HCT116 (cell line): ENCODE measurements around the gene STARD7. TPM values are rescaled to one million over a fixed set of nuclear protein-coding genes. Genes with fewer than 3 reads are reported as not detected.

ENCODE experiments used
- ATAC-seq: fragments of 200-7000 bp; cut with Tn5 transposase; 2 replicates; pipeline ENCODE4 v1.9.1; 2020; ENCODE audit warnings: mild to moderate bottlenecking, moderate library complexity
- BruUV-seq: library from RNA; stranded (reverse); fragments of 400-500 nt; replicated peaks from 2 replicates; lab custom pipeline; 2021; lab: Mats Ljungman, UMichigan
- CTCF ChIA-PET: fragments of 300-600 bp; sonication (Branson Sonifier 250); formaldehyde crosslinking; loops from one replicate; lab custom pipeline; 2021; ENCODE audit warnings: antibody characterized with exemption; lab: Charles Lee
- POLR2A ChIA-PET: fragments of 300-600, 350-600 bp; sonication (Branson Sonifier 250); formaldehyde crosslinking; loops from one replicate; lab custom pipeline; 2021; ENCODE audit warnings: antibody characterized with exemption; lab: Charles Lee
- RAD21 ChIA-PET, 2 experiments: fragments of 300-600 bp; sonication (Branson Sonifier 250); formaldehyde crosslinking; loops; one replicate each; lab custom pipeline; 2023; ENCODE audit warnings: low total read pairs in 2 of 2; ENCODE audit not compliant: uncharacterized antibody in 2 of 2, unreplicated experiment in 2 of 2, low non-redundant PET in 1 of 2; lab: Charles Lee
- DNase-seq: peaks from one replicate; pipeline ENCODE4 v3.0.0-alpha.2; 2010; ENCODE audit warnings: low read depth, low spot score
- H2AFZ ChIP-seq: fragments of 200-600 bp; shearing (Covaris generic), sonication (generic); 2 replicates; pipeline ENCODE4 v1.6.1; 2017; ENCODE audit warnings: low read depth, mixed run types, mixed read lengths, antibody characterized with exemption, low read length; ENCODE audit not compliant: poor library complexity, severe bottlenecking
- H3K27ac ChIP-seq: 2 replicates; pipeline ENCODE4 v1.5.1; 2012; ENCODE audit warnings: low read depth, low read length
- H3K27me3 ChIP-seq: fragments of 200-600 bp; sonication (generic); 2 replicates; pipeline ENCODE4 v1.6.1; 2016; ENCODE audit warnings: mixed run types, low read length, mixed read lengths; ENCODE audit not compliant: insufficient read depth
- H3K36me3 ChIP-seq, 2 experiments: fragments of 200-500 bp in 1 of 2; fragments of 200-600 bp in 1 of 2; sonication (Bioruptor generic) in 1 of 2; sonication (generic) in 1 of 2; 2 replicates each; pipeline versions ENCODE4 v1.5.1 to v1.6.1; 2014 to 2016; ENCODE audit warnings: low read length in 2 of 2, inconsistent platforms in 1 of 2, mixed read lengths in 1 of 2, mixed run types in 1 of 2; ENCODE audit not compliant: insufficient read depth in 2 of 2, control insufficient read depth in 1 of 2
- H3K4me1 ChIP-seq, 2 experiments: fragments of 200-600 bp in 1 of 2; sonication (generic) in 1 of 2; 2 replicates each; pipeline versions ENCODE4 v1.5.1 to v1.6.1; 2012 to 2017; ENCODE audit warnings: low read length in 2 of 2, inconsistent platforms in 1 of 2, mild to moderate bottlenecking in 1 of 2, mixed read lengths in 1 of 2, mixed run types in 1 of 2, moderate library complexity in 1 of 2; ENCODE audit not compliant: insufficient read depth in 2 of 2, control insufficient read depth in 1 of 2
- H3K4me2 ChIP-seq: fragments of 200-600 bp; sonication (generic); 2 replicates; pipeline ENCODE4 v1.6.1; 2017; ENCODE audit warnings: mixed run types, low read length, mixed read lengths
- H3K4me3 ChIP-seq, 2 experiments: fragments of 200-600 bp in 1 of 2; sonication (generic) in 1 of 2; replicated peaks in 1 of 2; 2 replicates each; pipeline ENCODE4 v1.5.1; 2011 to 2016; ENCODE audit warnings: low read length in 2 of 2, control low read depth in 1 of 2, low read depth in 1 of 2, mild to moderate bottlenecking in 1 of 2, mixed read lengths in 1 of 2, mixed run types in 1 of 2
- H3K79me2 ChIP-seq: fragments of 200-600 bp; sonication (generic); 2 replicates; pipeline ENCODE4 v1.6.1; 2017; ENCODE audit warnings: mild to moderate bottlenecking, mixed run types, low read length, moderate library complexity, mixed read lengths; ENCODE audit not compliant: insufficient read depth
- H3K9ac ChIP-seq: fragments of 200-600 bp; sonication (generic); 2 replicates; pipeline ENCODE4 v1.6.1; 2016; ENCODE audit warnings: low read length, mixed read lengths
- H3K9me2 ChIP-seq: fragments of 200-600 bp; sonication (generic), shearing (Covaris generic); 2 replicates; pipeline ENCODE4 v1.6.1; 2017; ENCODE audit warnings: mixed run types, mild to moderate bottlenecking, moderate library complexity; ENCODE audit not compliant: insufficient read depth
- H3K9me3 ChIP-seq, 2 experiments: fragments of 200-500 bp in 1 of 2; fragments of 200-600 bp in 1 of 2; sonication (Bioruptor generic) in 1 of 2; sonication (generic) in 1 of 2; 2 replicates each; pipeline ENCODE4 v1.6.1; 2014 to 2017; ENCODE audit warnings: low read length in 2 of 2, mixed read lengths in 2 of 2, inconsistent platforms in 1 of 2, low read depth in 1 of 2, mild to moderate bottlenecking in 1 of 2, mixed run types in 1 of 2, moderate library complexity in 1 of 2; ENCODE audit not compliant: control insufficient read depth in 1 of 2, insufficient read depth in 1 of 2
- H4K20me1 ChIP-seq: fragments of 200-600 bp; sonication (generic), shearing (Covaris generic); 2 replicates; pipeline ENCODE4 v1.6.1; 2017; ENCODE audit warnings: mixed run types, mild to moderate bottlenecking, moderate library complexity; ENCODE audit not compliant: insufficient read depth
- CEBPB ChIP-seq: IDR thresholded peaks from 2 replicates; pipeline ENCODE4 v1.6.1; 2012; ENCODE audit warnings: low read depth
- CTCF ChIP-seq, 3 experiments: fragments of 200-600 bp in 1 of 3; sonication (generic) in 1 of 3; IDR thresholded peaks in 2 of 3; conservative IDR thresholded peaks in 1 of 3; 2 replicates each; pipeline ENCODE4 v1.5.1; 2012 to 2017; ENCODE audit warnings: low read depth in 2 of 3, low read length in 2 of 3, antibody characterized with exemption in 1 of 3, borderline replicate concordance in 1 of 3, control low read depth in 1 of 3, mild to moderate bottlenecking in 1 of 3, mixed read lengths in 1 of 3, mixed run types in 1 of 3, moderate library complexity in 1 of 3; ENCODE audit not compliant: insufficient read depth in 1 of 3
- ELF1 ChIP-seq: IDR thresholded peaks from 2 replicates; pipeline ENCODE4 v1.6.1; 2012; ENCODE audit warnings: low read depth, borderline replicate concordance
- EZH2 ChIP-seq: fragments of 200-600 bp; sonication (generic); IDR thresholded peaks from 2 replicates; pipeline ENCODE4 v1.6.1; 2017; ENCODE audit warnings: antibody characterized with exemption, mixed run types
- JUND ChIP-seq: IDR thresholded peaks from 2 replicates; pipeline ENCODE4 v1.6.1; 2012
- MAX ChIP-seq: IDR thresholded peaks from 2 replicates; pipeline ENCODE4 v1.6.1; 2012
- POLR2A ChIP-seq: IDR thresholded peaks from 2 replicates; pipeline ENCODE4 v1.7.0; 2011; ENCODE audit warnings: borderline replicate concordance; ENCODE audit not compliant: insufficient read depth, insufficient read length; ENCODE audit errors: extremely low read depth
- POLR2AphosphoS5 ChIP-seq: IDR thresholded peaks from 2 replicates; pipeline ENCODE4 v1.6.1; 2011; ENCODE audit warnings: mild to moderate bottlenecking, low read depth, low read length, moderate library complexity
- REST ChIP-seq: IDR thresholded peaks from 2 replicates; pipeline ENCODE4 v1.6.1; 2012; ENCODE audit warnings: low read depth
- SIN3A ChIP-seq: IDR thresholded peaks from 2 replicates; pipeline ENCODE4 v1.6.1; 2012; ENCODE audit warnings: low read depth
- SP1 ChIP-seq: IDR thresholded peaks from 2 replicates; pipeline ENCODE4 v1.6.1; 2012; ENCODE audit warnings: low read depth
- SRF ChIP-seq: IDR thresholded peaks from 2 replicates; pipeline ENCODE4 v1.6.1; 2012; ENCODE audit warnings: low read depth
- TCF7L2 ChIP-seq: IDR thresholded peaks from 2 replicates; pipeline ENCODE4 v1.7.0; 2011; ENCODE audit warnings: borderline replicate concordance, inconsistent platforms; ENCODE audit not compliant: insufficient read depth, insufficient read length; ENCODE audit errors: extremely low read depth
- YY1 ChIP-seq: IDR thresholded peaks from 2 replicates; pipeline ENCODE4 v1.6.1; 2011; ENCODE audit warnings: low read length, low read depth, moderate library complexity, mild to moderate bottlenecking; ENCODE audit not compliant: insufficient replicate concordance; ENCODE audit errors: extremely low read depth
- ZBTB33 ChIP-seq: IDR thresholded peaks from 2 replicates; pipeline ENCODE4 v1.6.1; 2011; ENCODE audit warnings: mild to moderate bottlenecking, low read length, moderate library complexity; ENCODE audit not compliant: insufficient replicate concordance; ENCODE audit errors: extremely low read depth
- ZFX ChIP-seq: fragments of 450-650 bp; IDR thresholded peaks from 2 replicates; pipeline ENCODE4 v1.6.1; 2017
- intact Hi-C: fragments of 100-400 bp; cut with micrococcal nuclease; formaldehyde crosslinking; loops from 2 replicates; pipeline ENCODE4 v1.10.0; 2022
- total RNA-seq: library from RNA; stranded (reverse); gene quantifications from one replicate; pipeline ENCODE4 v1.2.1, GENCODE V29; 2021; ENCODE audit not compliant: unreplicated experiment

Gene STARD7
- total RNA-seq, 1 experiment from 2014 or later, result 160 TPM

- RAD21 ChIA-PET, result no interaction called here
- Histone ChIP-seq H3K27me3 (no peaks in the 10 kb centered on the region), H4K20me1 (no peaks in the 10 kb centered on the region), H3K4me2 (no peak overlapping the region), H3K4me1 (peaks cover 20 to 51% of the 10 kb centered on the region in 2 experiments), H3K4me3 (no peak overlapping the region), H3K79me2 (peaks cover 21% of the 10 kb centered on the region), H3K27ac (no peak overlapping the region; the same call in 1 of the 2 replicates), H2AFZ (no peak overlapping the region), H3K9me2 (no peaks in the 10 kb centered on the region), H3K9ac (no peak overlapping the region), H3K9me3 (no peaks in the 10 kb centered on the region), H3K36me3 (peaks cover 4 to 15% of the 10 kb centered on the region in 2 experiments; a peak in 2 of 4 replicates)
- CTCF ChIA-PET, result no interaction called here
- no peak for ATAC-seq
- BruUV-seq, result no TSS peak
- intact Hi-C loops, result no loop called here
- POLR2A ChIA-PET, result no interaction called here
- DNase-seq, result no peak
- no peak for TF ChIP-seq POLR2AphosphoS5
- TF ChIP-seq YY1, result no peak
- no peak for TF ChIP-seq ZBTB33
- no peak for TF ChIP-seq MAX
- TF ChIP-seq CEBPB, result no peak
- TF ChIP-seq REST, result no peak
- TF ChIP-seq EZH2, result no peak
- no peak for TF ChIP-seq SP1
- TF ChIP-seq POLR2A, result no peak
- no peak for TF ChIP-seq SRF
- no peak for TF ChIP-seq ZFX
- no peak for TF ChIP-seq TCF7L2
- TF ChIP-seq ELF1, result no peak
- TF ChIP-seq JUND, result no peak
- no peak for TF ChIP-seq CTCF (IDR thresholded peaks at IDR 0.05 in 2 of 3, conservative IDR thresholded peaks at IDR 0.05 in 1 of 3; ENCODE audit: borderline replicate concordance in 1 of 3, insufficient read depth in 1 of 3, low read depth in 2 of 3, low read length in 2 of 3)
- no peak for TF ChIP-seq SIN3A
Measured at GRCh38 chr2:96146153-96146880, 62.3 kb downstream of the STARD7 start.
